ENCODE results near the gene ZFAND3. TPM values are rescaled to one million over a fixed set of nuclear protein-coding genes. Genes with fewer than 3 reads are reported as not detected.

ZFAND3 gene
- total and polyA plus RNA-seq, 2 experiments from 2014 or later = 16.9 to 28.2 TPM

GRCh38 chr6:37889486-37889885 is 70.0 kb downstream of the ZFAND3 start:
- H2AFZ ChIP-seq = no peak overlapping the region
- Mint-ChIP-seq H3K36me3 (ENCODE audit: low read depth) (no peaks in the 10 kb centered on the region), H3K4me1 (peaks cover 2% of the 10 kb centered on the region; the same call in 2 of the 3 replicates), H3K27ac (no peak overlapping the region), H3K4me3 (no peak overlapping the region), H3K27me3 (ENCODE audit: insufficient read depth, low read depth, poor library complexity) (no peaks in the 10 kb centered on the region), H3K9me3 (no peaks in the 10 kb centered on the region)
- no peak overlapping the region for H3K4me3 ChIP-seq
- H4K20me1 ChIP-seq (replicated peaks; ENCODE audit: insufficient read depth) = peaks cover 12% of the 10 kb centered on the region
- no peak for DNase-seq (ENCODE audit: low spot score)
- no peaks in the 10 kb centered on the region for H3K27me3 ChIP-seq (ENCODE audit: insufficient read depth)
- no peaks in the 10 kb centered on the region for H3K4me1 ChIP-seq (ENCODE audit: insufficient read depth)
- no peak overlapping the region for H3K27ac ChIP-seq (ENCODE audit: low read depth)
- TF ChIP-seq POLR2AphosphoS5 (IDR thresholded peaks at IDR 0.05; ENCODE audit: low read depth) = no peak
- TF ChIP-seq ZNF462 (CRISPR knock-in tag; IDR thresholded peaks at IDR 0.05) = no peak
- no peak for TF ChIP-seq STAT1 (IDR thresholded peaks at IDR 0.05; ENCODE audit: unreplicated experiment)
- no peak for TF ChIP-seq CTCF (conservative IDR thresholded peaks at IDR 0.05; ENCODE audit: low read depth in 2 of 2)
- TF ChIP-seq ZNF331 (CRISPR knock-in tag; IDR thresholded peaks at IDR 0.05; ENCODE audit: low read depth) = no peak
- no peak for TF ChIP-seq NANOG (IDR thresholded peaks at IDR 0.05; ENCODE audit: borderline replicate concordance)
- TF ChIP-seq EZH2phosphoT487 (IDR thresholded peaks at IDR 0.05; ENCODE audit: unreplicated experiment) = no peak
- no peak for TF ChIP-seq ETS1 (IDR thresholded peaks at IDR 0.05)
- TF ChIP-seq JUNB (IDR thresholded peaks at IDR 0.05; ENCODE audit: unreplicated experiment) = no peak
- no peak for TF ChIP-seq ZNF114 (CRISPR knock-in tag; IDR thresholded peaks at IDR 0.05)
- no peaks in the 10 kb centered on the region for H3K36me3 ChIP-seq (ENCODE audit: insufficient read depth)
- no peaks in the 10 kb centered on the region for H3K9me2 ChIP-seq (ENCODE audit: insufficient read depth)
- no peak overlapping the region for H3K4me2 ChIP-seq
- peaks cover 60% of the 10 kb centered on the region for H3K79me2 ChIP-seq (replicated peaks; ENCODE audit: insufficient read depth)
- ATAC-seq = no peak
- H3F3A ChIP-seq (replicated peaks; ENCODE audit: low read depth) = no peaks in the 10 kb centered on the region

All from GM23338 (cell line).